ENCODE measurements around the gene CD226.
A peak's percentile ranks its signal among the peaks of the same experiment; 100 is the strongest.
"Not testable (repeated sequence)": the region's sequence is repeated elsewhere in the genome, so short reads cannot be mapped to it uniquely, and the experiment has no call there.

The CD226 gene

DNA sequence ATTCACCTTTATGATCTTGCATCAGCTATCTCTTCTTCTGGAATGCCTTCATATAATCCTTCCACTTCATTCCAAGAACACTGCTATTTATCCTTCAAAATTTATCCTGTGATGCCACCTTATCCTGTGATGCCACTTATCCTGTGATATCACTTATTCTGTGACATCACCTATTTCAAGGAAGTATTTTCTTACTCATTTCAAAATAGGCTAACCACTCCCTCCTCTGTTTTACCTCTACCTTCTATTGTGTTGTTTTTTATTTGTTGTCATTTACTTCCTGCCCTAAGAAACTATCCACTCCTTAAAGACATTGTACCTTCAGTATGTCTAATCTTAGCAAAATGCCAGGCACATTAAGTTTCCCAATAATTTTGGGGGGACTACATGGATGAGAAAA is 38.8 kb downstream of the CD226 start:
- DNase-seq (ENCODE audit: low spot score): no peak

DNA sequence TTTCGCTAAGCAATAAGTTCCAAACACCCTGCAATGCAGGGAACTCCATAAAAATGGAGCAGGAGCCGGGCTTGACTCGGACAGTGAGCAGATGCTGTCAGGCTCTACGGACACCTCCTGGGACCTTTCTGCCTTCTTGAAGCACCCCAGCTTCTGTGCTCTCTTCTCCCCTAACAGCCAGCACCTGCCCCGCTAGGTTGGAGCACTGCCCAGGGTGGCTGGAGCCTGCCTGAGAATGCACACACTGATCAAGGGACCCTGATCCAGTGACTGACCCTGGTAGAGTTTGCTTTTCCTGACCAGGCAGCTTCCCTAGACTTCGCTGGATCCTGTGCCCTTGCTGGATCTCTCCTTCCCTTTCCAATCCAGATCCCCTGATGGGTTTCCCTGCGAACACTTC is 40.9 kb downstream of the CD226 start:
- no peak for DNase-seq (ENCODE audit: low spot score)

DNA sequence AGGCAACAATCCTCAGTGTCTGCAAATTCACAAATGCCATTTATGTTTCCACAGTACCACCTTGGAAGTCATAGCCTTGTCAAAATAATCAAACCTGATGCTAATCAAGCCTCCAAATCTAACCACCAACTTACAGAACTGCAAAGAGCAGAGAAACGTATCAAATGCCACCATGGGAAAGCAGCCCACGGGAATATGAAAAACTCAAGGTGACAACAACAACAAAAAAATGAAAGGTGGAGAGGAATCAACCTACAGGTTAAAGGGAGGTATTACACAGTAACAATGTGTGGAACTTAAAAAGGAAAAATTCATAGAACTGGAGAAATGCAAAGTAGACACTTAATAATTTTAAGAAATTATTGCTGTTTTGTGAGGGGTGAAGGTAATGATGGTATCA is 46.7 kb downstream of the CD226 start:
- no peak for DNase-seq (ENCODE audit: low spot score)

DNA sequence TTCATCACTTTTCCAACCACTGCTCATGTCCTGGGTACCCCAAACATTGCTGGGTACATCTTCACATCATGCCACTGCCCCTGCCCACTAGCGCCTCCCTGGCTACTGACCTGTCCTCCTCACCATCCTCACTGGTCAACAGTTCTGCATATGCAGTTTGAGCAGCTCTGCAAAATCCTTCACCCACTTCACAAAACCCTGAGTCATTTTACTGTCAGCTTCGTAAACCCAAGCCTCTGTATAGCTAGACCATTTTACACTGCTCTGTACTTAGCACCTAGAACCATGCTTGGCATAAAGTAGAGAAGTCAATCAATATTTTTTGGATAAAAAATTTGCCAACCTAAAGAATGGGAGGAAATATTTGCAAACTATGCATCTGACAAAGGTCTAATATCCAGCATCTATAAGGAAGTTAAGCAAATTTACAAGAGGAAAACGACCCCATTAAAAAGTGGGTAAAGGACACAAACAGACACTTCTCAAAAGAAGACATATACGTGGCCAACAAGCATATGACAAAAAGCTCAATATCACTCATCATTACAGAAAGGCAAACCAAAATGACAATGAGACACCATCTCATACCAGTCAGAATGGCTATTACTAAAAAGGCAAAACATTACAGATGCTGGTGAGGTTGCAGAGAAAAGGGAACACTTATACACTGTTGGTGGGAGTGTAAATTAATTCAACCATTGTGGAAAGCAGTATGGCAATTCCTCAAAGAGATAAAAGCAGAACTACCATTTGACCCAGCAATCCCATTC is 48.3 kb downstream of the CD226 start:
- DNase-seq (ENCODE audit: low spot score): not testable (repeated sequence)

DNA sequence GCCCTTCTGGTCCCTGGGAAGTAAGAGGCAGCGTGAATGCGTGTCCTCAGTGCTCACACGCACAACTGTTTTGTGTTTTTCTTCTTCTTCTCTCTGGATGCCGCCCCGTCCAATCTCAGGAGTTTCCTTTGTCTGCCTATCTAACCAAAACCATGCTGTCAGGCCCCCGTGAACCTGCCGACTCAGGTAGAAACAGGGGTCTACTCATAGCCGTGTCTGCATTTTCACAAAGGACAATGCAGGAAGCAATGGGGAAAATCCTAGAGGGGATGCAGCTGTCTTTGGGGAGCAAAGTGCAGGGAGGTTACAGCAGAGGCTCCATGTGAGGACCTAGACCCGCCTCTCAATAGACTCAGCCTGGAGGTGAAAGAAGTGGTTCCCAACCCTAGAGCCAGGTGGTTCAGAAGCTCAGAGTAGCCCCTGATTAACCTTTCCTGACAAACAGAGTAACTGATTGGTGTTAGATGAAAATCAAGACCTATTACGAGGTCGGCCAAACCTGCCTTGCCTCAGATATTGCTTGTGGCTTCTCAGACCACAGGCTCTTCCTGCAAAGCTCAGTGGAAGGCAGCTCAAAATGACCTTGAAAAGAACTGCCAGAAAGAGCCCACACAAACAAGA is 49.3 kb downstream of the CD226 start:
- no peak for DNase-seq (ENCODE audit: low spot score)

DNA sequence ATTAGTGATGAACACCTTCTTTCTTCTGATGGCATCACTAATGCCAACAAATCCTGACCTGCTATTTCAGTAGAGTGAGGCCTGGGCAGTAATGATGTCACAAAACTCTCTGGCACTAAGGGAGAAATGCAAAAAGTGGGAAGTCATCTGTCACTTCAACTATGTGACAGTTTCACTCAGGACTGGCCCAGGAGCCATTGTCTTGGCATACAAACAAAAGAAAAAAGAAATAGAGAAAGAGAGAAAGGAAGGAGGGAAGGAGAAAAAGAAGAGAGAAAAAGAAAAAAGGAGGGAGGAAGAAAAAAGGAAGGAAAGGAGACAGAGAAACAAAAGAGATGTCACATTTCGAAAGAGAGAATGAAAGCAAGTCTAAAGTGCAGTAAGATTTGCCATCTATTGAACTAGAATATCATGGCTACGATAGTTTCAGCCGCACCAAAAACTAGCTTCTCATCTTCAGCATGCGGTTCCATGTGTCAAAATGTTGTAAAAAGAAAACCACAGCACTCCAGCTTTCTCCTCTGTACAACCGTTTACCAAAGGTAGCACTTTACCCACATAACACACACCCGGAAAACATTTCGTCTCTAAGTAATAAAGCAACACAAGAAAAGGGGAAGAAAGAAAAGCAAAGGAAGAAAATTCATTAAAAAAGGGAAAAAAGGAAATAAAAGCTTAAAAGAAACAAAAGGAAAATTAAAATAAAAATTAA is 50.1 kb downstream of the CD226 start:
- DNase-seq (ENCODE audit: low spot score): no peak

DNA sequence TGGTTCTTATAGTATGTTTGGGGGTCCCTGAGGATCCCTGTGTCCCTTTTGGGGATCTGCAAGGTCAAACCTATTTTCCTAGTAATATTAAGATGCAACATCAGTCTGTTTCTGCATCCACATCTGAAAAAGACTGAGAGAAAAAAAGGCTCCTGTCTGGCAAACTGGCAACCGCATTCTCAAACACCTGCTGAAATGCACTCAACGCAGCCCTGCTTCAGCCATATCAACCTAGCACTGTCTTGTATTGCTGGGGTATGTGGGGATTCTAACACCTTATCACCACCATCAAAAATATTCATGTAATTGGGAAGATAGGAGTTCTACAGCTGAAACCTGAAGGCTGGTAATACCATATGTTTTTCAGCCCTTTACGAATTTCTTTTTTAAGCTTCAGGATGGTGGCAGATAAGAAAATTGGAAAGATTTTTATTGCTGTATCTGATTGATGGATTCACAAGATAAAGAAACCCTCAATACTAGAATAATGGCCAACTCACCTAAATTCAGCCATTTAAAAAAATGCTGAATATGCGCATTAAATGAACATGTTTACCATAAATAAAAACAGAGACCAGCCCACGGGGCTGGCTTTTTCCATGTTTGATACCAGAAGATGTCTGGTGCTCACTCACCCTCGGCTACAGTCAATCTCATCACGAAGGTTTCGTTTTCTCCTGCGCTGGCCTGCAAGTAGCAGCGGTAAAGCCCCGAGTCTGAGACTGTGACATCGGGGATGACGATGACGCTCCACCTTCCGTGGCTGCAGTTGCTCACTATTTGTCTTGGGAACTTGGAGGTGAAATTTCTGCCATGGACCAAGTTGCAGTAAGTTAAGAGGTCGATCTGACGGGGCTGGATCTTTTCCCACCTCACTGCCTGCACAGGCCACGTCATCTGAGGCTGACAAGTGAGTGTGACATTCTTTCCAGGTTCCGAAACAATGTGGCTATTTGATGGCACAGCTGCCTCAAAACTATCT is 52.3 kb downstream of the CD226 start:
- DNase-seq (ENCODE audit: low spot score): no peak

DNA sequence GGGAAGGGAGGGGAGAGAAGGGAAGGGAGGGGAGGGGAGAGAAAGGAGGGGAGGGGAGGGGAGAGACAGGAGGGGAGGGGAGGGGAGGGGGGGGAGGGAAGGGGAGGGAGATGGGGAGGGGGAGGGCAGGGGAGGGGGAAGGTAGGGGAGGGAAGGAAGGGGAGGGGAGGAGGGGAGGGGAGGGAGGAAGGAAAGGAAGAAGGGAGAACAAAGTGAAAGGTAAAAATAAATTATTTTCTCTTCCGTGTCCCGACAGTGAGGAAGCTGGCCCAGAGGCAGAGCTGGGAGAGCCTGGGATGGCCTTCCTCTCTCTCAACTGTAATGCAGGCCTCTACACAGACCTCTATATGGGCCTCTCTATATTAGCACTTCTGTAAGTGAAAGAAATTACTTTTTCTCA is 53.2 kb downstream of the CD226 start:
- DNase-seq (ENCODE audit: low spot score): no peak

DNA sequence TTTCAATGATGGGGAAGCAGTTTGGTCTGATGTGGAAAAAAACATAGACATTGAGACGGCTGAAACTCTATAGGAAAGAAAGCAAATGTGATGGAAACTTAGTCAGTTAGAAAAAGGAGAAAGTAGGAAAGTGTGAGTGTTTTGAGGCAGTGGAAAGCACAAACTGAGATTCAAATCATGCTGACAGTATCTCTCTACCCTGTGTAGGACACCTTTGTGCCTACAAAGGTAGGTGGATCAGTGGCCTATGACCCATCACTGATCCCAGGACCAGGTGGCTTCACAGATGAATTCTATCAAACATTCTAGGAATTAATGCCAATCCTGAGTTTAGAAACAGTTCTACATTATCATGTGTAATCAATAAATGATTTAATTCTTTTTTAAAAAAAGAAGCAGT is 57.1 kb downstream of the CD226 start:
- DNase-seq (ENCODE audit: low spot score): no peak

DNA sequence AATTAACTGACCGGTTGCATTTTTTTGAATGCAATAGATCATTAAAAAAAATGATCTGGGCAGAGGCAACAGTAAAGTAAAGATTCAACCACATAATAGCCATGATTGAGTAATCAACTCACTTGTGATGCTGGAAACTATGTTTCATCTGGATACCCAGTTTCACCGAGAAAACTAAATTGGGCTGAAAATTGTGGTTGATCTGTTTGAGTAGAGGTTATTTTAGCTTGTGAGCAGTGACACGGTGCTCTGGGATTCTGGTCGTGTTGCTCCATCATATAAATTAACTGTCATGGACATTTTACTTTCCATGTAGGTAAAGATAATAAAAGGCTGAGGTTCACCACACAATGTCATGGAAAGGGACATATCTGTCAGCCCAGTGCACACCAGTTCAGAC is 58.7 kb downstream of the CD226 start:
- no peak for DNase-seq (ENCODE audit: low spot score)

DNA sequence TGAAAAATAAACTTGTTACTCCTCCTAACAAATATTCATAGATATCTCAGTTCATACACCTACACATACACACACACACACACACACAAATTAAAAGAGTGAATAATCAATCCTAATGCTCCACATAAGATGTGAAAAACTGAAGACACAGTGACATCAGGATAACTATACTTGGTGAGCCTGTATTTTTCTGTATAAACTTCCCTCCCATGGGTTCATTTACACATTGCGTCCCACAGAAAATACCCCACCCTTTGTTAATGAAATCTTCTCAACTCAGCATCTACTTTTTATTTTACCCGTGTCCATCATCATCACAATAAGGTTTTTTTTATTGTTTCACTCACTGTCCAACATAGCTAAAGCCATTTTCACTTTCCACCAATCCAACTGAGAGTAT is 60.4 kb downstream of the CD226 start:
- no peak for DNase-seq (ENCODE audit: low spot score)

DNA sequence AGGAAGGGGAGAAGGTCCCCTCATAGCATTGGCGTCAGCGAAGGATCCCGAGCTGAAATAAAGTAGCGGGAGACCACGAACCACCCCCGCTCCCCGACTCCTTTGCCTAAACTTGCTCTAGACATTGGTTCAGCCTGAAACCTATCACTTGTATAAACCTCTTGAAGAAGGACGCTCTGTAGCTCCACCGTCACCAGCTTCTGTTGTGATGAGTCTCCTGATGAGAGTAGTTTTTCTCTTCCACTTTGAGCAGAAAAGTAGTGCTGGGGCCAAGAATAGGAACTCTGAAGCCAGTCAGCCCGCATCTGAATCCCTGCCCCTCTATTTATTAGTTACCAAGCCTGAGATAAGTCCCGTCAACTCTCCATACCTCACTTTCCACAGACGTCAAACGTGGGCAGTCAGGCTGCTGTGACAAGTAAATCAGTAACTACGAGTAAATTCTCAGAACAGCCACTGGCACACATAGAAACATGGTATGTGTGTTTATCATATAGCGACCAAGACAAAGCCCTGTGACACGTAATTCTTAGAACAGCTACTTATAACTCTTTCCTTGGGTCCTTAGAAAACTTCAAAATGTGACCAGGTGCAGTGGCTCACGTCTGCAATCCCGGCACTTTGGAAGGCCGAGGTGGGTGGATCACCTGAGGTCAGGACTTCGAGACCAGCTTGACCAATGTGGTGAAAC is 61.7 kb downstream of the CD226 start:
- DNase-seq (ENCODE audit: low spot score): no peak

DNA sequence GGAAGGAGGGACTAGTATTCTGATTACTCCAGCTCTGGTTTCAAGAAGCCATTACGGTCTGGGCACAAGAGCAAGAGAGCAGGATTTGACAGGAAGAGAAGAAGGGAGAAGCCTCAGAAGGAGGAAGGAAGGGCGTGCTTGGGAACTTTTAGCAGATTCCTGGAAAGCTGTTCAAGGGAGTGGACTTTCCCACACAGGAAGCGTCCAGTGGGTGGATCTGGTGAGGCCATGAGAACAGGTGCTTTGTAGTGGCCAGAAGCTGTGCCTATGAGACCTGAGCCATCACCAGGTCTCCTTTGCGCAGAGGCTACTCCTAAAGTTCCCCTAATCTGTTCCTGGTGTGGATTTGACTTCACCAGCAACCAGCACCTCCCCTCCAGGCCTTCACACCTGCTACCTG is 62.3 kb downstream of the CD226 start:
- DNase-seq (ENCODE audit: low spot score): no peak

DNA sequence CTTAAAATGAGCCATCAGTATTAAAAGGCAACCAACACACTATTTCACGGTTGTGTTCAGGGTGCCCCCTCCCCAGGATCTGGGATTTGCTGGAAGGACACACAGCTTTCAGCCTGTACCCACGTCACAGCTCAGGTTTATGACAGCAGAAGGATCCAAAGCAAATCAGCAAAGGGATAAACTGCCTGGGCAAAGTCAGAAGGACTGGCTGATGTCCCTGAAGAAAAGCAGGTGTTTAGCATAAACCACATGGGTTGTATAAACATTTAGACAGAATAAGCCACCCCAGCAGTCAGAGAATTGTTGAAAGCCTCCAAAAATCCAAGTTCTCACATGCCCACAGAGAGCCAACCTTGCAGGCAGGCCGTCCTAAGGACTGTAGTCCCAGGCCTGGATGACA is 63.9 kb downstream of the CD226 start:
- no peak for DNase-seq (ENCODE audit: low spot score)

DNA sequence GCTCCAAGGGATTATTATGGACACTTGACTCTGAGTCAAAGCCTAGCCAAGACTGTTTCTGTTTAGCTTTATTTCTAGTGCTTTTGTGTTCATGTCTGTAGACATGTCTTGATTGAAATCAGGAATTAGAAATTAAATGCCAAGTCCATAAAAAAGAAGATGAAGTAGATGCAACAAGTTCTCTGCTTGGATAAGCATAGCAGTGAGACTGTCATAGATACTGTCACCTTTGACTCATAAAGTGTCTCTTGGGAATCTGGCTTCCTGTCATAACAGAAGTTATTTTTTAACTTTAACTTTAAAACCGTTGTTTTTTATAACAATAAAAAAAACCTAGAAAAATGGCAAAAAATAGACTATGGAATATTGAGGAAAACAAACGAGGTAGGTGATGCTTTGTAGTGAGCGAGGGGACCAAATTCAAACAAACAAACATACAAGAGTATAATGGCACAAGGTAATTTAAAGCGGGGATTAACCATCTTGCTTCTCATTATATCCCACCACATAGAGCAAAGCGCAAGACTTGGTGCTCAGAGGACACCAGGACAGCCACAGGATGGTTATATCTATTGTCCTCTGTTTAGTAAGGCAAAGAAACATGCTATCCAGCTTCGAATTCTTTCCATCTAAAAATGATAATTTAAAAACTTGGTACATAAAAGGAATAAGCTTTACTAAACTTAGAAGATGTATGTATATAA is 64.6 kb downstream of the CD226 start:
- DNase-seq (ENCODE audit: low spot score): no peak

DNA sequence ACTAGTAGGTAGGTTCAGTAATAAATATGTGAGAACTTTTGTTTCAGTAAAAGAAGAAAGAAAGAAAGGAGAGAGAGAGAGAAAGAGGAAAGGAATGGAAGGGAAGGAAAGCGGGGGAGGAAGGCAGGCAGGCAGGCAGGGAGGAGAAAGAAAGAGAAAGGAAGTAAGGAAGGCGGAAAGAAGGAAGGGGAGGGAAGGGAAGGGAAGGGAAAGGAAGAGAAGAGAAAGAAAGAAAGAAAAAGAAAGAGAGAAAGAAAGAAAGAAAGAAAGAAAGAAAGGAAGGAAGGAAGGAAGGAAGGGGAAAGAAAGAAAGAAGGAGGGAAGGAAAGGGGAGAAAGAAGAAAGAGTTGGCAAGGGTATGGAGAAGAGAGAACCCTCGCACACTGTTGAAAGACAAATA is 67.6 kb downstream of the CD226 start:
- no peak for DNase-seq (ENCODE audit: low spot score)

DNA sequence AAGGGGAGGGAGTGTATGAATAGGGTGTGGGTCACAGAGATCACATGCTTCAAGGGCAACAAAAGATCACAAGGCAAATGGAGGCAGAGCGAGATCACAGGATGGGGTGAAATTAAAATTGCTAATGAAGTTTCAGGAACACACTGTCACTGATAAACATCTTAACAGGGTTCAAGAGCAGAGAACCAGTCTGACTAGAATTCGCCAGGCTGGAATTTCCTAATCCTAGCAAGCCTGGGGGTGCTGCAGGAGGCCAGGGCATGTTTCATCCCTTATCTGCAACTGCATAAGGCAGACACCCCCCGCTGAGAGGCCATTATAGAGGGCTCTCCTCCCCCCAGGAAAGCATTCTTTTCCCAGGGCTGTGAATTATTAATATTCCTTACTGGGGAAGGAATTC is 68.6 kb downstream of the CD226 start:
- not testable (repeated sequence) for DNase-seq (ENCODE audit: low spot score)

DNA sequence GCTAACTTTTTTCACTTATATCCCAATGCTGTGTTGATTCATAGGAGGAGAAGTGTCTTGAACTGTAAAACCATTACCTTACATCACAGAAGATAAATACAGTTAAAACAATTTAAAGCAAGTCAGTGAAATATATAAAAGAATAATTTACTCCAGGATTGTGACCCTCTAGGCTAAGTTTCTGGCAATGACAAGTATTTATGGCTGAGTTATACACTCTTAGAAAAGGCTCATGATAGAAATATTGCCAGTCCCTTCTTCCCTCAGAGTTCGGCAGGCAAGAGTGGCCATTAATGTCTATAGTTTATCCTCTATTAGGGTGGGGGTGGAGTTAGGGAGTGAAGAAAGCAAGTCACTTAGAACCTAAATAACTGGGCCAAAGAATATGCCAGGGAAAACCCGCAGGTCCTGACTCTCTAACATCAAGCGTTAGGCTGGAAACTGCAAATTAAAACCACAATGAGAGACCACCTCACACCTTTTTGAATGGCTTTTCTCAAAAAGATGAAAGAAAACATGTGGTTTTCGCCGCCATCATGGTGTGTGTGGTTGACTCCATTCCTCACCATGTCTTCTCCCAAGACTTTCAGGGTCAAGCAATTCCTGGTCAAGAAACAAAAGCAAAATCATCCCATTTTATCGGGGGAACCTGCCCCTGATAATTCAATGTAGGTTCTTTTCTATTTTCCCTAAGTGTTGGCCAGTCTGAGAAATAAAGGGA is 69.3 kb downstream of the CD226 start:
- DNase-seq (ENCODE audit: low spot score): no peak

DNA sequence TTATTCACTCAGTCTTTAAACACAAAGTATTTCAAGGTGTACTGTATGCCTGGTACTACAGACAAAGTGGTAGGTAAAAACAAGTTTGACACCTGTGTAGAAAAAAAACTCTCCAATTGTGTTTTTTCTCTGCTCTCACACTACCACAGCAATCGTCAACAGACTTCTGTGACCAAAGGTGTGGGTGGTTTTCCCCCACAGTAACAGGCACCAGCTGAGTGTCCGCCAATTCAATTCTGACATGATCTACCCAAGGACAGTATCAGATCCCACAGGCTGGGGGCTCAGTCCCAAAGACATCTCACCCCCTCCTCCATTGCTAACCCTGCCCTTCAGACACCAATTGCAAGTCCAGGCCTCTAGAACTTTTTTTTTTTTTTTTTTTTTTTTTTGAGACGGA is 71.2 kb downstream of the CD226 start:
- DNase-seq (ENCODE audit: low spot score): no peak

DNA sequence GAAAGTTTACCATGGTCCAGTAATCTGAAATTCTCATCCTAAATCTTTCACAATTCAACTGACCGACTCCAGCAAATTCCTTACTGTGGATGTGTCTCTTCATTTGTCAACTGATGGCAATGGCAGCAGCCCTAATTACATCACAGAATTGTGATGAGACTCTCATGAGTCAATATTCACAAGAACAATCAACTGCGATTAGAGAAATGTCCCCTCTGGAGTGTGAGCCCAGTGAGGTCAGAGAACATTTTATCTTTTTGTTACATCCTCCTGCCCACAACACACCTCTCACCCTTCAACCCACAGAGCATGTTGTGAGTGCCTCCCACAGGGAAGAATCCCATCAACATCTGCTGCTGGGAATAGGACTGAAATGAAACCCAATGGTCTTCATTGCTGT is 73.6 kb downstream of the CD226 start:
- DNase-seq (ENCODE audit: low spot score): peak; percentile 40
